Esophagus squamous epithelium (tissue), 4 donors: ENCODE measurements around the gene LRRC32.

ENCODE experiments used
- CTCF ChIP-seq, 6 experiments: fragments of 450-650 bp in 4 of 6; fragments of 200-600 bp in 2 of 6; sonication (generic) in 2 of 6; IDR thresholded peaks; one replicate each; pipeline ENCODE4 v1.5.1; 2016 to 2019; ENCODE audit warnings: antibody characterized with exemption in 6 of 6, mild to moderate bottlenecking in 4 of 6, moderate library complexity in 4 of 6
- POLR2A ChIP-seq, 4 donors: fragments of 450-650 bp; IDR thresholded peaks; one replicate each; pipeline ENCODE4 v1.6.1; 2017; ENCODE audit warnings: antibody characterized with exemption in 4 of 4, mild to moderate bottlenecking in 4 of 4, moderate library complexity in 3 of 4

- TF ChIP-seq POLR2A (IDR thresholded peaks at IDR 0.05) (no peak), CTCF (IDR thresholded peaks at IDR 0.05) (no peak)
Measured at GRCh38 chr11:76717816-76718215, 47.3 kb upstream of the LRRC32 start.
